GM23338 (cell line): ENCODE results near the gene MEGF11. TPM values are rescaled to one million over a fixed set of nuclear protein-coding genes. Genes with fewer than 3 reads are reported as not detected.

Source experiments
- ATAC-seq: fragments of 200-7000 bp; cut with Tn5 transposase; 3 replicates; pipeline ENCODE4 v1.9.1; 2020
- DNase-seq: peaks from one replicate; pipeline ENCODE4 v3.0.0-alpha.2; 2015; ENCODE audit warnings: low spot score
- H2AFZ ChIP-seq: fragments of 200-600 bp; sonication (generic); 2 replicates; pipeline ENCODE4 v1.8.0; 2016; ENCODE audit warnings: antibody characterized with exemption, mild to moderate bottlenecking, moderate library complexity
- H3F3A ChIP-seq: fragments of 200-600 bp; sonication (generic); replicated peaks from 2 replicates; pipeline ENCODE4 v1.8.0; 2017; ENCODE audit warnings: antibody characterized with exemption, mixed run types, low read depth
- H3K27ac ChIP-seq: fragments of 200-600 bp; sonication (generic); 2 replicates; pipeline ENCODE4 v1.6.1; 2016; ENCODE audit warnings: low read depth
- H3K27me3 ChIP-seq: fragments of 200-600 bp; sonication (generic); 2 replicates; pipeline ENCODE4 v1.8.0; 2016; ENCODE audit warnings: mild to moderate bottlenecking, mixed run types, moderate library complexity; ENCODE audit not compliant: insufficient read depth
- H3K36me3 ChIP-seq: fragments of 200-600 bp; sonication (generic); 2 replicates; pipeline ENCODE4 v1.8.0; 2016; ENCODE audit warnings: mild to moderate bottlenecking; ENCODE audit not compliant: insufficient read depth
- H3K4me1 ChIP-seq: fragments of 200-600 bp; sonication (generic); 2 replicates; pipeline ENCODE4 v1.8.0; 2016; ENCODE audit warnings: mild to moderate bottlenecking, moderate library complexity; ENCODE audit not compliant: insufficient read depth
- H3K4me2 ChIP-seq: fragments of 200-600 bp; sonication (generic); 2 replicates; pipeline ENCODE4 v1.7.1; 2017; ENCODE audit warnings: mixed run types
- H3K4me3 ChIP-seq: fragments of 200-600 bp; sonication (generic); 2 replicates; pipeline ENCODE4 v1.6.1; 2016; ENCODE audit warnings: mixed run types
- H3K79me2 ChIP-seq: fragments of 200-600 bp; sonication (generic); replicated peaks from 2 replicates; pipeline ENCODE4 v1.8.0; 2017; ENCODE audit warnings: mild to moderate bottlenecking; ENCODE audit not compliant: insufficient read depth
- H3K9me2 ChIP-seq: fragments of 200-600 bp; sonication (generic); 2 replicates; pipeline ENCODE4 v1.8.0; 2017; ENCODE audit not compliant: insufficient read depth
- H4K20me1 ChIP-seq: fragments of 200-600 bp; sonication (generic); replicated peaks from 2 replicates; pipeline ENCODE4 v1.8.0; 2017; ENCODE audit warnings: mild to moderate bottlenecking; ENCODE audit not compliant: insufficient read depth
- H3K27ac Mint-ChIP-seq: 2 replicates; pipeline ENCODE4 v1.8.0; 2020; ENCODE audit warnings: inconsistent platforms, mild to moderate bottlenecking, moderate library complexity, mixed read lengths
- H3K27me3 Mint-ChIP-seq: 3 replicates; pipeline ENCODE4 v1.8.0; 2022; ENCODE audit warnings: low read depth, mild to moderate bottlenecking, moderate library complexity, mixed read lengths, inconsistent platforms; ENCODE audit not compliant: insufficient read depth, poor library complexity
- H3K36me3 Mint-ChIP-seq: 3 replicates; pipeline ENCODE4 v1.8.0; 2021; ENCODE audit warnings: low read depth, mild to moderate bottlenecking, inconsistent platforms, moderate library complexity, mixed read lengths
- H3K4me1 Mint-ChIP-seq: 3 replicates; pipeline ENCODE4 v1.8.0; 2020; ENCODE audit warnings: mild to moderate bottlenecking, inconsistent platforms, mixed read lengths
- H3K4me3 Mint-ChIP-seq: 3 replicates; pipeline ENCODE4 v1.8.0; 2021; ENCODE audit warnings: moderate library complexity, mild to moderate bottlenecking, inconsistent platforms, mixed read lengths
- H3K9me3 Mint-ChIP-seq: 3 replicates; pipeline ENCODE4 v1.8.0; 2020; ENCODE audit warnings: moderate library complexity, mild to moderate bottlenecking, inconsistent platforms, mixed read lengths
- CREB1 ChIP-seq: fragments of 250-450 bp; sonication (Bioruptor Pico); IDR thresholded peaks from 2 replicates; pipeline ENCODE4 v1.5.0; 2020; ENCODE audit warnings: low read depth, mild to moderate bottlenecking, moderate library complexity
- EZH2 ChIP-seq: fragments of 200-600 bp; sonication (generic); IDR thresholded peaks from one replicate; pipeline ENCODE4 v1.8.0; 2017; ENCODE audit warnings: antibody characterized with exemption, mild to moderate bottlenecking, low read depth; ENCODE audit not compliant: unreplicated experiment
- EZH2phosphoT487 ChIP-seq: fragments of 200-600 bp; sonication (generic); IDR thresholded peaks from one replicate; pipeline ENCODE4 v1.8.1; 2018; ENCODE audit warnings: antibody characterized with exemption; ENCODE audit not compliant: unreplicated experiment
- NANOG ChIP-seq: IDR thresholded peaks from 2 replicates; pipeline ENCODE4 v1.6.1; 2016; ENCODE audit warnings: antibody characterized with exemption, borderline replicate concordance
- POLR2AphosphoS5 ChIP-seq: IDR thresholded peaks from 2 replicates; pipeline ENCODE4 v1.6.1; 2016; ENCODE audit warnings: antibody characterized with exemption, low read depth
- STAT1 ChIP-seq: IDR thresholded peaks from one replicate; pipeline ENCODE4 v1.6.1; 2016; ENCODE audit warnings: antibody characterized with exemption; ENCODE audit not compliant: unreplicated experiment
- ZNF114 ChIP-seq: fragments of 250-450 bp; sonication (Bioruptor Pico); IDR thresholded peaks from 2 replicates; pipeline ENCODE4 v1.5.0; 2020; ENCODE audit warnings: mild to moderate bottlenecking, moderate library complexity
- ZNF331 ChIP-seq: fragments of 250-450 bp; sonication (Bioruptor Pico); IDR thresholded peaks from 2 replicates; pipeline ENCODE4 v1.5.0; 2020; ENCODE audit warnings: low read depth, mild to moderate bottlenecking, moderate library complexity
- polyA plus RNA-seq: library from polyadenylated mRNA; unstranded; fragments of >200 nt; fragmentation: Nextera tagmentation; extraction: Ambion mirVana; gene quantifications from 2 replicates; pipeline ENCODE4 v1.2.1, GENCODE V29; 2016
- total RNA-seq: library from RNA; depleted of rRNA; stranded (reverse); fragments of >200 nt; shearing (Covaris generic); gene quantifications from 2 replicates; pipeline ENCODE4 v1.2.3, GENCODE V29; 2014
- TF ChIP-seq, protein P1 (sequence below), 2 experiments: fragments of 200-600 bp in 1 of 2; sonication (generic) in 1 of 2; conservative IDR thresholded peaks; 2 replicates each; pipeline versions ENCODE4 v1.5.1 to v1.6.1; 2016 to 2017; ENCODE audit warnings: antibody characterized with exemption in 2 of 2, low read depth in 2 of 2, mild to moderate bottlenecking in 2 of 2, moderate library complexity in 1 of 2
- TF ChIP-seq, protein P2 (sequence below): IDR thresholded peaks from one replicate; pipeline ENCODE4 v1.6.1; 2018; ENCODE audit warnings: antibody characterized with exemption; ENCODE audit not compliant: unreplicated experiment
- TF ChIP-seq, protein P3 (sequence below): IDR thresholded peaks from 2 replicates; pipeline ENCODE4 v1.6.1; 2016; ENCODE audit warnings: antibody characterized with exemption

The MEGF11 gene
- total and polyA plus RNA-seq, 2 experiments from 2014 or later = 1.3 to 1.9 TPM

DNA sequence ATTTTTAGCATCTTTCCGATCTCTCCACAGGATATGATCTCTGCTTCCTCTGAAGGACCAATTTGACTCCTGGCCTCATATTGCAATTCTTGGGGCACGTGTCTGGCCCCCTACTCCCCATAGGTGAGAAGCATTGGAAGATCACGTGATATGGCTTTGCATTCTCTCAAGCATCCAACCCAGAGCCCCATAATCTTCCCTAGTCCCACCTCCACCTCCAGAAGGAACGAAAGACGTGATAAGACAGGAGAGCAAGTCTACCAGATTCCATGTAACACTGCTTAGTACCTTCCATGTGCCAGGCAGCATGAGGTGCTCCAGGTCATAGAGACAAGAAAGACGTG lies 176.3 kb downstream of the MEGF11 start:
- H3F3A ChIP-seq = no peaks in the 10 kb centered on the region
- Mint-ChIP-seq H3K4me3 (no peak overlapping the region), H3K9me3 (no peaks in the 10 kb centered on the region), H3K36me3 (no peaks in the 10 kb centered on the region), H3K27ac (no peak overlapping the region), H3K4me1 (peaks cover 13% of the 10 kb centered on the region), H3K27me3 (peaks cover 3% of the 10 kb centered on the region)
- no peak overlapping the region for H3K4me2 ChIP-seq
- H2AFZ ChIP-seq = no peak overlapping the region
- H3K27me3 ChIP-seq = no peaks in the 10 kb centered on the region
- H3K4me1 ChIP-seq = peaks cover 6% of the 10 kb centered on the region; the same call in 1 of the 2 replicates
- no peaks in the 10 kb centered on the region for H3K9me2 ChIP-seq
- no peaks in the 10 kb centered on the region for H3K79me2 ChIP-seq
- no peak for TF ChIP-seq EZH2
- H3K27ac ChIP-seq = no peak overlapping the region
- ATAC-seq (no peak), DNase-seq (no peak)
- no peaks in the 10 kb centered on the region for H4K20me1 ChIP-seq
- H3K4me3 ChIP-seq = no peak overlapping the region
- no peaks in the 10 kb centered on the region for H3K36me3 ChIP-seq

DNA sequence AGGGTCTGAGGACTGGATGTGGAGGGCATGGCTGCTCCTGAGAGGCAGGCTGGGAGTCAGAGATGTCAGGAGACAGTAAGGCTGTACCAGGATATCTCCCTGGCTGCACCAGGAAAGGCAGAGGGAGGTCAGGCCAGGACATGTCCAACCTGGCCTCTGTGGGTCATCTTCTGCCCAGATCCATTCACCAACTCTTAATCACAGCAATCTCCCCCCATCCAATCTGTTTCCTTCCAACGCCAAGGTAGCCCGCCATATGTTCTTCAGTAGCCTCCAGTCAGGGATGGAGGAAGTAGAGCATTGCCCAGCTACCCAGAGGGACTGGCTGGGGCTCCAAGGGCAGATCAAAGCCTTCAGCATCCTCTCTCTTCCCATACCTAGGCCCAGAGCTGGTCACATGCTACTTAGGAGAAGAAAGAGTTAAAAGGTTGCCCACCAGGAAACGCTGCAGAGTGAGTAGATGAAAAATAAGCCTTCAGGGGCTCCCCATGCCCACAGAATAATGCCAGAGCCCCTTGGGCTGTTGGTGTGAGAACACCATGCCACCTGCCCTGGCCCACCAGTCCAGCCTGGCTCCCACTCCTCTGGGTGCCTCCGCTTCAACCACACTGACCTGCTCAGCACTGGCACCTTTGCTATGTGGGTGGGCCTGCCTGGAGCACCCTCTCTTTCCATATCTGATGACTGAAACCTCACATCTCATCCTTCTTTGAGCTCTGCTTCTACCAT lies 176.8 kb downstream of the MEGF11 start:
- no peaks in the 10 kb centered on the region for H3F3A ChIP-seq
- Mint-ChIP-seq H3K9me3 (no peaks in the 10 kb centered on the region), H3K27me3 (peaks cover 3% of the 10 kb centered on the region), H3K27ac (no peak overlapping the region), H3K4me1 (peaks cover 18% of the 10 kb centered on the region), H3K4me3 (no peak overlapping the region), H3K36me3 (no peaks in the 10 kb centered on the region)
- peaks cover 6% of the 10 kb centered on the region; the same call in 1 of the 2 replicates for H3K4me1 ChIP-seq
- H3K27ac ChIP-seq = no peak overlapping the region
- no peak overlapping the region for H3K4me3 ChIP-seq
- DNase-seq (no peak), ATAC-seq (no peak)
- no peaks in the 10 kb centered on the region for H3K36me3 ChIP-seq
- no peak overlapping the region for H2AFZ ChIP-seq
- H3K79me2 ChIP-seq = no peaks in the 10 kb centered on the region
- no peaks in the 10 kb centered on the region for H4K20me1 ChIP-seq
- H3K4me2 ChIP-seq = no peak overlapping the region
- H3K9me2 ChIP-seq = no peaks in the 10 kb centered on the region
- H3K27me3 ChIP-seq = no peaks in the 10 kb centered on the region
- TF ChIP-seq, protein P1, sequence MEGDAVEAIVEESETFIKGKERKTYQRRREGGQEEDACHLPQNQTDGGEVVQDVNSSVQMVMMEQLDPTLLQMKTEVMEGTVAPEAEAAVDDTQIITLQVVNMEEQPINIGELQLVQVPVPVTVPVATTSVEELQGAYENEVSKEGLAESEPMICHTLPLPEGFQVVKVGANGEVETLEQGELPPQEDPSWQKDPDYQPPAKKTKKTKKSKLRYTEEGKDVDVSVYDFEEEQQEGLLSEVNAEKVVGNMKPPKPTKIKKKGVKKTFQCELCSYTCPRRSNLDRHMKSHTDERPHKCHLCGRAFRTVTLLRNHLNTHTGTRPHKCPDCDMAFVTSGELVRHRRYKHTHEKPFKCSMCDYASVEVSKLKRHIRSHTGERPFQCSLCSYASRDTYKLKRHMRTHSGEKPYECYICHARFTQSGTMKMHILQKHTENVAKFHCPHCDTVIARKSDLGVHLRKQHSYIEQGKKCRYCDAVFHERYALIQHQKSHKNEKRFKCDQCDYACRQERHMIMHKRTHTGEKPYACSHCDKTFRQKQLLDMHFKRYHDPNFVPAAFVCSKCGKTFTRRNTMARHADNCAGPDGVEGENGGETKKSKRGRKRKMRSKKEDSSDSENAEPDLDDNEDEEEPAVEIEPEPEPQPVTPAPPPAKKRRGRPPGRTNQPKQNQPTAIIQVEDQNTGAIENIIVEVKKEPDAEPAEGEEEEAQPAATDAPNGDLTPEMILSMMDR (conservative IDR thresholded peaks at IDR 0.05; ENCODE audit: low read depth in 2 of 2) = no peak
- no peak for TF ChIP-seq CREB1 (CRISPR knock-in tag)
- TF ChIP-seq, protein P2, sequence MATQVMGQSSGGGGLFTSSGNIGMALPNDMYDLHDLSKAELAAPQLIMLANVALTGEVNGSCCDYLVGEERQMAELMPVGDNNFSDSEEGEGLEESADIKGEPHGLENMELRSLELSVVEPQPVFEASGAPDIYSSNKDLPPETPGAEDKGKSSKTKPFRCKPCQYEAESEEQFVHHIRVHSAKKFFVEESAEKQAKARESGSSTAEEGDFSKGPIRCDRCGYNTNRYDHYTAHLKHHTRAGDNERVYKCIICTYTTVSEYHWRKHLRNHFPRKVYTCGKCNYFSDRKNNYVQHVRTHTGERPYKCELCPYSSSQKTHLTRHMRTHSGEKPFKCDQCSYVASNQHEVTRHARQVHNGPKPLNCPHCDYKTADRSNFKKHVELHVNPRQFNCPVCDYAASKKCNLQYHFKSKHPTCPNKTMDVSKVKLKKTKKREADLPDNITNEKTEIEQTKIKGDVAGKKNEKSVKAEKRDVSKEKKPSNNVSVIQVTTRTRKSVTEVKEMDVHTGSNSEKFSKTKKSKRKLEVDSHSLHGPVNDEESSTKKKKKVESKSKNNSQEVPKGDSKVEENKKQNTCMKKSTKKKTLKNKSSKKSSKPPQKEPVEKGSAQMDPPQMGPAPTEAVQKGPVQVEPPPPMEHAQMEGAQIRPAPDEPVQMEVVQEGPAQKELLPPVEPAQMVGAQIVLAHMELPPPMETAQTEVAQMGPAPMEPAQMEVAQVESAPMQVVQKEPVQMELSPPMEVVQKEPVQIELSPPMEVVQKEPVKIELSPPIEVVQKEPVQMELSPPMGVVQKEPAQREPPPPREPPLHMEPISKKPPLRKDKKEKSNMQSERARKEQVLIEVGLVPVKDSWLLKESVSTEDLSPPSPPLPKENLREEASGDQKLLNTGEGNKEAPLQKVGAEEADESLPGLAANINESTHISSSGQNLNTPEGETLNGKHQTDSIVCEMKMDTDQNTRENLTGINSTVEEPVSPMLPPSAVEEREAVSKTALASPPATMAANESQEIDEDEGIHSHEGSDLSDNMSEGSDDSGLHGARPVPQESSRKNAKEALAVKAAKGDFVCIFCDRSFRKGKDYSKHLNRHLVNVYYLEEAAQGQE = no peak
- no peak for TF ChIP-seq NANOG
- no peak for TF ChIP-seq STAT1
- no peak for TF ChIP-seq EZH2phosphoT487
- TF ChIP-seq ZNF114 (CRISPR knock-in tag) = no peak
- no peak for TF ChIP-seq ZNF331 (CRISPR knock-in tag)
- no peak for TF ChIP-seq EZH2
- TF ChIP-seq POLR2AphosphoS5 = no peak
- TF ChIP-seq, protein P3, sequence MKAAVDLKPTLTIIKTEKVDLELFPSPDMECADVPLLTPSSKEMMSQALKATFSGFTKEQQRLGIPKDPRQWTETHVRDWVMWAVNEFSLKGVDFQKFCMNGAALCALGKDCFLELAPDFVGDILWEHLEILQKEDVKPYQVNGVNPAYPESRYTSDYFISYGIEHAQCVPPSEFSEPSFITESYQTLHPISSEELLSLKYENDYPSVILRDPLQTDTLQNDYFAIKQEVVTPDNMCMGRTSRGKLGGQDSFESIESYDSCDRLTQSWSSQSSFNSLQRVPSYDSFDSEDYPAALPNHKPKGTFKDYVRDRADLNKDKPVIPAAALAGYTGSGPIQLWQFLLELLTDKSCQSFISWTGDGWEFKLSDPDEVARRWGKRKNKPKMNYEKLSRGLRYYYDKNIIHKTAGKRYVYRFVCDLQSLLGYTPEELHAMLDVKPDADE = no peak
